Measurements from ENCODE around the gene LANCL1. TPM values are rescaled to one million over a fixed set of nuclear protein-coding genes. Genes with fewer than 3 reads are reported as not detected.
A peak's percentile ranks its signal among the peaks of the same experiment; 100 is the strongest.

The LANCL1 gene, protein sequence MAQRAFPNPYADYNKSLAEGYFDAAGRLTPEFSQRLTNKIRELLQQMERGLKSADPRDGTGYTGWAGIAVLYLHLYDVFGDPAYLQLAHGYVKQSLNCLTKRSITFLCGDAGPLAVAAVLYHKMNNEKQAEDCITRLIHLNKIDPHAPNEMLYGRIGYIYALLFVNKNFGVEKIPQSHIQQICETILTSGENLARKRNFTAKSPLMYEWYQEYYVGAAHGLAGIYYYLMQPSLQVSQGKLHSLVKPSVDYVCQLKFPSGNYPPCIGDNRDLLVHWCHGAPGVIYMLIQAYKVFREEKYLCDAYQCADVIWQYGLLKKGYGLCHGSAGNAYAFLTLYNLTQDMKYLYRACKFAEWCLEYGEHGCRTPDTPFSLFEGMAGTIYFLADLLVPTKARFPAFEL
- 59.6 TPM for polyA plus RNA-seq (ENCODE audit: insufficient read length)

DNA sequence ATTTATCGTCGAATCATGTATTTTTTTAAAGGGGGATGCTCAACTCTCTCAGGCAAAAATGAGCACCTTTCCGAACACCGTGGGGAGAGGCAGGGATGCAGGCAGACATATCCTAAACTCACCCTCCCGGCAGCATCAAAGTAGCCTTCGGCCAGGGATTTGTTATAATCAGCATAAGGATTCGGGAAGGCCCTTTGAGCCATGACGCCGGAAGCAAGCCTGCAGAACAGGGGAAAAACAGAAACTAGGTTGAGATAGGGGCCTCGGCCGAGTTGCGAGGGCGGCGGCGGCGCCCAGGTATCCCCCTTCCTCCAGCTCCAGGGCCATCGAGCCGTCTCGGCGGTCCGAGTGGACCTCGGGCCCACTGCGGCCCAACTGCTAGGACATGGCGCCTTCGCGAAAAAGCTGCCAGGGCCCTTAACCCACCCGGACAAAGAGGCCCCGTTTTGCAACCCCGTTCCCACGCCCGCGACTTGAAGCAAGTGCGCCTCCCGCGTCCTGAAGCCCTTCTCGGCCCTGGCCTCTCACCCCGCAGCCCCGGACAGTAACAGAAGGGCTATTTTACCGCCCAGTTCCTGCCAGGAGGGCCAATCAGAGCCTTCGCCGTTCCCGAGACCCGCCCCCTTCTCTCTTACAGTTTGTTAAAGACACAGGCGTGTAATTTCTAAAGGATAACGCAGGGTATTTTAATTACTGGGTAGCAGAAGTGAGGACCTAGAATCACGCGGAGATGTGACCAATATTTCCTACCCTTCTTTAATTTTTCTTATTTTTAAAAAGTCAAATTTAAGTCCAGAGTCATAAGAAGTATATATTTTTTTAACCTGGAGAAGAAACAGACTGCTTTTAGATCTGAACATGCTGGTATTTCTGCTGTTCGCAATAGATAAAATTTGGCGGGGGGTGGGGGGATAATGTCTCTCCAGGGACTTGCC is at the start of gene LANCL1:
Gene LANCL1 (minus strand): TSS at position 566 of the 935 bp plus-strand sequence. CDS start 363 bp downstream, at position 203.
- DNase-seq = peak; percentile 88

DNA sequence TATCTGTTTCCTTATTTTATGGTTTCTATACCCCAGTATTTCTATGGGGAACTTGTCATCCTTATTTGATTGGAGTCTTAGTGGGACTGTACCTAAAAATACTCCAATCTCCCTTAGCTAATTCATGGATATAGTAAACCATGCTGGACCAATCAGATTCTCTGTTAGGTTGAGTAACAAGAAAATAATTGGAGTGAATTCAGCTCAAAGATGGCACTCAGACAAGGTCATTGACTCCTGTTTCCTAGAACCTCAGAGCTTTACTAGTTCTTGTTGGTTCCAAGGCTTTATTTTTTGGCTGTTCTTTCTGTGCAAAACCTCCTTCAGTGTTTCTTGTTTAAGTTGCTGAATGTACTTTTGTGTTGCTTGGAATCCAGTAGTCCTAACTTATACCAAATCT is 48.0 kb upstream of the LANCL1 start:
- DNase-seq = no peak

DNA sequence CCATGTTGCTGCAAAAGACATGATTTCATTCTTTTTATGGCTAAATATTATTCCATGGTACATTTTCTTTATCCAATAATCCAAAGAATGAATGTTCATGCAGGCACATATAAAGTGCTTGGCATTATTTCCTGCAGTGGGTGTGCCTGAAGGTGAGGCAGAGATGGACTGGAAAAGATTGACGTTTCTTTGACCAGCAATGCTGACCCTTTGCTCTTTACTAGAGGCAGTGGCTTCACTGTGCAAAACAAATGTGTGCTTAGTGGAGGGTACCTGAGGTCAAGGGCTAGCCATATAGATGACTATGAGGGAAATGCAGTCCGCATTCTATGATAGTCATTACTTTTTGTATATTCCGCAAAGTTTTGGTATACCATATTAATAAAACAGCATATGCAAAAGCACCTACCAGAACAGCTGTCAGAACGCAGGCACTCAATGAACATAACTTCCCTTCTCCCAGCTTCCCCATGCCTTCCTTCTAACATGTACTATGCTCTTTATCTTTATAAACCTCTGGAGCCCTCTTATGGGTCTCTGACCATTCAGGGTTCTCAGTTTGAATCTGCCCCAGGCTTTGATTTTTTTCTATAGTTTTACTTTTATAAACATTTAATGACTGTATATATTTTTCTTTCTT is 47.2 kb upstream of the LANCL1 start:
- DNase-seq = no peak

DNA sequence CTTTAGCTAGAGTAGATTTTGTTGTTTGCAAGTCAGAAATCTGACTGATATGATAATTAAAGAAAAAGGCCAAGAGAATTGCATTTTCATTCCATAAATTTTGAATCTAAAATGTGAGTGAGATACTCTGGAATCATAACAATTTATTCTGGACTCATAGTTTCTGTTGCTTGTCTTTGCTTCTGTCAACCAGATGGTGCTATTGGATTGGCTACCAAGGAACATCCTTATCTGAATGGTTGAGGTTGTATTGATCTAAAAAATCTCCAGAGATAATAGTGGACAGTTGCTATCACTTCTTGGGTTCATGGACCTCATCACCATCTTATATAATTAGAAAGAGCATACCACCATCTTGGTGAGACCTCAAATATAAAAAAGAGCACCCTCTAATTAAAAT is 45.8 kb upstream of the LANCL1 start:
- DNase-seq = no peak

DNA sequence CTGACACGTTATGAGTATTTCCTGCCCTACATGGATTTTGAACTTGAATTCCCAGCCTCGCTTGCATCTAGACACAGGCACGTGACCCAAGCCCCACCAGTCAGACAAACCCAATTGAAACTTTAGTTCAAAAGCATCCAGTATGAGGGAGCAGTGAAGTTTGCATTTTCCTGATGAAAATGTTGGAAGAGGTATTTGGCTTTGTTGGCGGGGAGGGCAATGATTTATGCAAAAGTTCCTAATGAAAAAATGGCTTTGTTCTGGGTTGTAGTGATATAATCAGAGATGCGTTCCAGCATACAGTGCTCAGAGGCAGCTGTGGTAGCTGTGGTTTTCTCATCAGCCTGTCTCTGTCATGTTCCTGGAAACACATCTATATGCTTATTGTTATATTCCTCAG is 43.0 kb upstream of the LANCL1 start:
- DNase-seq = no peak

DNA sequence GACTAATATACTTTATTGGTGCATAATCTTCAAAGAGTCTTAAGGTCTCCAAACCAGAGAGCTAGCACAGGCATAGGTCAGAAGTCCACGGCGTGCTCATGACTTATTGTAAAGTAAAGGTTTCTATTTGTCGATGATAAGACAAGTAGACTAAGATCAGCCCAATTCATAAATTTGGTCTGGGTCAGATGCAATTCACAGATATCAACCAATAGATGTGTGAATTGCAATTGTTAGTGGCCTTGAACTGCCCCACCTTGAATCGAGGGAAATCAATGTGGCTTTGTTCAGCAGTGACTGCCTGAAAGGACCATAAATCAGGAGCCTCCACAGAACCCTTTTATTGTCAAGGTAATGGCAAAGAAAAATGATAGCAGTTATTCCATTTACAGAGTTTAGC is 40.7 kb upstream of the LANCL1 start:
- no peak for DNase-seq

DNA sequence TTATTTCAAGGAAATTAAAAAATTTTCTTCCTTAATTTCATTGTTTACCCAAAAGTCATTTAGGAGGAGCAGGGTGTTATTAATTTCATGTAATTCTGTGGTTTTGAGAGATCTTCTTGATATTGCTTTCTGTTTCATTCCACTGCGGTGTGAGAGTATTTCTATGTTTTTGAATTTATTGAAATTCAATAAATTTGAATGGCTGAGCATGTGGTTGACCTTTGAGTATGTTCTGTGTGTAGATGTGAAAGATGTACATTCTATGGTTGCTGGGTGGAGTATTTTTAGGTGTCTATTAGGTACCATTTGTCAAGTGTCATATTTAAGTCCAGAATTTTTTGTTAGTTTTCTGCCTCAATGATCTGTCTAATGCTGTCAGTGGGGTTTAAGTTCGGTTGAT is 39.4 kb upstream of the LANCL1 start:
- DNase-seq = no peak

DNA sequence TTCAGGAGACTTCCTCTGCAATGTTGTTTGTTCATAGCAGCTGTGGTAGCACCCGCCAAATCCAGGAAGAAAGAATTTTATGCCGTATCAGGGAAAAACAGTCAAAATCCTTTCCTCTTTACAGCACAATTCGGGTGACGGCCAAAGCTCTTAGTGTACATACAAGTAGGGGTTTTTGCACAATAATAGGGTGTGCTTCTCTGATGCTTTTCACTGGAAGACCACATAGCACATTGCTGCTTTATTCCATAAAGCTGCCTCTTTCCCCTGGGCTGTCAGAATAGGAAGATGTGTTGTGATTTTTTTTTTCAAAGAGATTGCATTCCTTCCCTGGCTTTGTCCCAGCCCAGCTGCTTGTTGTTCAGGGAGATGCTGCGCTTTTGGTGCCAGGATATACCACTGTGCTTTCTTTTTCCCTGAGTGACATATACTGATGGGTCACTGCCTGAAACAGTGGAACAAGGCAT is 27.2 kb upstream of the LANCL1 start:
- DNase-seq = peak; percentile 59

DNA sequence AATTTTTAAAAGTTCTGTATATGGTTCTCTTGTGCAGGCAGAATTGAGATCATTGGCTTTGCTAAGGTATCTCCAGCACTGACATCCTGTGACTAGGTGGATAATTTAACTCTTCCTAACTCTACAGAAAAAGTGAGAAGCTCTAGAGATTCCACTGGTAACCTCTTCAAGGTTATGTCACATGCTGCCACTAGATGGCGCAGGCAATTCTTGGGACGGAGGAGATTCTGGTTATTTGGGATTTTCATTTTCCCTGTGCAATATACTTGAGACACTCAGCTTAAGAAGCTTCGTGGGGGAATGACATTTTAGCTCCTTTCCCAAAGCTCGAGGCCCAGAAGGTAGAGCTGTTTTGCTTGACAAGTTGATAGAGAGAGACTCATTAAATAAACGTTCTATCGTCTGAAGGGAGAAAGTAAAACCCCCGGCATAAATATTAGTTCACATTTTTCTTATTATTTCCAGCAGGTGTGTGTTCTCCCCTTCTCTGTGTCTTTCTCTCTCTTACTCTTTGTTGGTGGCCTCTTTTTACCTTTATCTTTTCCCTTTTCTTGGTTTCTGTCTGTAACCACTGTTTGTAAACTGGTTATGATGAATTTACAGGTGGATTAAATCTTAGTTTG is 26.6 kb upstream of the LANCL1 start:
- DNase-seq = peak; percentile 57

DNA sequence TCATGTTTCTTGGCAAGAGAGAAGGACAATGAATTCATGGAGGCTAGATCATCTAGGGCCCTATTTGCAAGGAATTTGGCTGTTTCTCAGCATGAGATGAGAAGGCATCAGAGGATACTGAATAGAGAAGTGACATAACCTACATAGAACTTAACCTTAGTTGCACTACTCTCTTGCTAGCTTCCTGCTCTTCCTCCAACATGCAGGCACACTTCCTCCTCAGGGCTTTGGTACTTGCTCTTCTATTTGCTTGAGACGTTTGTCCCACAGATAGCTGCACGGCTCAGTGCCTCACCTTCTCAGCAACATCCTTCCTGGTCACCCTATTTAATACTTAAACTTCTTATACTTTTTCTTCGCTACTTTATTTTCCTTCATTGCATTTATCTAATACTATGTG is 20.0 kb upstream of the LANCL1 start:
- no peak for DNase-seq

DNA sequence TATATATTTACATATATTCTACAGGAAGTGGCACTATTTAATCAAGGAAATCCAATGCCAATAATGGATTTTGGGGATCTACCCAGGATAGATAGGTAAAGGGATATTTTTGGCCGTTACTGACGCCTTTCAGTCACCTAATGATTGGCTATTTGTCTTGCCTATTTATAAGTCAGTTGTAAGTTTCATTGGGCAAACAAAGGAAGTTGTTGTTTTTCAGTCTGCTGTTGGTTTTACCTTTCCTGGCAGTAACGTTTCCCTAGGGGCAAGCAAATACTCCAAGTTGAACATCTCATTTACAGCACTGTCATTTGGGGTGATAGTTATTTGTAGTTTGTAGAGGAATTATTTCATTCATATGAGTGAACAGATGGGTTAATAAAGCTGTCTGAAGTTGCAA is 17.0 kb upstream of the LANCL1 start:
- DNase-seq = no peak

DNA sequence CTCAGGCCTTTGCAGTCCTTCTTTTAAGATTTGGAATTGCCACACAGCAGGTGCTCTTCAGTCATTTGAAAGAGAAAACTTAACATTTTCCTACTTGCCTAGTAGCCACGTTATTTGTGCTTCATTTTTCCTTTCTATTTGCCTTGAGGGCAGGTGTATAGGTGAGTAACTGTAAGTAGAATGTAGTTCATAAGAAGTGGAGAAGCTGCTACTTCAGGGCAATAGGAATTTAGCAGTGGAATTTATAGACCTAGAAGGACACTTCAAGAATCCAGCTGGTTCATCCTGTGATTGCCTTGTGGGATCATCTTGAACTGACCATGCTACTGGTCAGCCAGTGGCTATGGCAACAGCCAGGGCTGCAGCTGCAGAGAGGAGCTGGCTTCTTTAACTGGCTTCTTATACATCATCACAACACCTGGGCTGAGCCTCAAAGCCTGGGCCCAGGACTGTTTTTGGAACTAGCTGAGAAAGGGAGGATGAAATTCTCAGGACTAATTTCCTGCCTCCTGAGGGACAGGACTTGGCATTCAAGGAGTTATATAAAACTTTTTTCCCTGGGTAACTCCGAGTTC is 5.1 kb upstream of the LANCL1 start:
- DNase-seq = peak; percentile 68

DNA sequence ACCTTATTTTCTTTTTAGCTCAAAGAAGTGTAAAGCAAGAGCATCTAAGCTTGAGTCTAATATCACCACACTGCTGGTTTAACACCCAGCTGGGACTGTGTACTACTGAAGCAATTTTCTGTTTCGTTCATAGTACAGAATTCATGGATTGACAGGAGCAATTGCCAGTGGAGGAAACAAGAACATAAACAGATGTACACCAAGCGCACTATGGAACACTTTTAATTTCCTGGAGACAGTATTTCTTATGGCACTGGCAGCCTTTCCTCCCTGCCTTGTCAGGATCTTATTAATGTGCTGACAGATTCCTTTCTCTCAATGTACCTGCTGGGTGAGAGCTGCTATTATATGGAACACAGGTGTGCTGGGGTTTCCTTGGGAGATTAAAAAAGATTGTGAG is 4.2 kb upstream of the LANCL1 start:
- no peak for DNase-seq

DNA sequence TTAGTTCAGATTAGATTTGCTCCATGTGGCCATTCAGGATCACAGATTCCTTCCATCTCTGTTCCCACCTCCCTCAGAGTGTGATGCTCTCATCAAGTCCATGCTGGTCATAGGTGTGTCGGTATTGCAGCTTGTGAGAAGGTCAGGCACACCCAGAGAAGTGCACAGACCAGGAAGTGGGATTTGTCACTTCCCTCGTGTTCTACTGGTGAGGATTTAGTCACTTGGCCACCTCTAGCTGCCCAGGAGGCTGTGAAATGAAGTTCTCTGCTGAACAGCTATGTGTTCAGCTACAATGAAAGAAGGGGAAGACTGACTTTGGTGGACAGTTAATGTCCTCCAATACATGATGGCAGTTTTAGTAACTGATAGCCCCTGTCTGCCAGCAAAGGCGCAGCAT is 3.5 kb upstream of the LANCL1 start:
- no peak for DNase-seq

DNA sequence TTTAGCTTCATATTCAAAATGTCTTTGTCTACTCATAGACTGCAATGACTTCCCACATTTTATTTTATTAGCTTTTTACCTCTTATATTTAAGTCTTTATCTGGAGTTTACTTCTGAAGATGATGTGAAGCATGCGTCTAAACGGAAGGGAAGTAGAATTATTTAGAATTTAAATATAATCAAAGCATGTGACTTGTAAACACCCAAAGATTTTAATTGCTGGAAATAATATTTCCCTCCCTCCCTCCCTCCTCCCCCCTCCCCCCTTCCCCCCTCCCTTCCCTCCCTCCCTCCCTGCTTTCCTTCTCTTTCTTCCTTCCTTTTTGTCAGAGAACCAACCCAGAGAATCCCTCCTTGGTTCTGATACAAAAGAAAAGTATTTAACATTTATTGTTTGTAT is 2.1 kb upstream of the LANCL1 start:
- DNase-seq = no peak

DNA sequence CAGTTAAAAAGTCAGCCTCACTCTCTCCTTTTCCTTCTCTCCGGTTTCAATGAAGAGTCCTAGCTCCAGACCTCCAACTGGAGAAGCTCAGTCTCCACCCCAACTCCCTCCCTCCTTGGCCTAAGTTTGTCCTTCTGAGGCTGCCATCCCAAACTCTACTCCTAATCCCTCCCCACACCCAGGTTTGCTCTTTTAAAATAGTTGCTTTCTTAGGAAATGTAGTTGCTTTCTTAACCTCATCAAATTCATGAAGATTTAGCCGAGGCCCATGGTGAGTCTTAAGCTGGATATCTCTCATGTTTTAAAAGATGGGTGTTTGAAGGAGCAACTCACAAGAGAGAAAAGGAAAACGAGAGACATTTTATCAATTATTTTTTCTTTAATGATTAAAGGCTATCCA is 937 bp upstream of the LANCL1 start:
- no peak for DNase-seq

DNA sequence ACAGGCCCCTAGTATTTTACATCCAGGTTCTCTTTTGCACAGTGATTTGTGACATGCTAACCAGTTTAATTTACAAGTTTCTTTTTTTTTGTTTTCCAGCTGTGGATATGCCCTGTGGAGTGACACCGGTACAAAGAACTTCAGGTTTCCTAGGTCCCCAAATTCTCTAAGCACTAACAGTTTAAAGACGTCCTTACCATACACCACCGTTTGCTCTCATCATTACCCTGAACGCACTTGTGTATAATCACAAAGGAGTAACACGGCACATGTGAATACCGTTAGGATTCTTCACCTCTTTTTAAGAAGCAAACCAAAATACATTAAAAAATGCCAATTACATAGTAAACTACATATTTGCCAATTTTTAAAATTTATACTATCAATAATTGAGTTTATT is 853 bp downstream of the LANCL1 start:
- DNase-seq = no peak

DNA sequence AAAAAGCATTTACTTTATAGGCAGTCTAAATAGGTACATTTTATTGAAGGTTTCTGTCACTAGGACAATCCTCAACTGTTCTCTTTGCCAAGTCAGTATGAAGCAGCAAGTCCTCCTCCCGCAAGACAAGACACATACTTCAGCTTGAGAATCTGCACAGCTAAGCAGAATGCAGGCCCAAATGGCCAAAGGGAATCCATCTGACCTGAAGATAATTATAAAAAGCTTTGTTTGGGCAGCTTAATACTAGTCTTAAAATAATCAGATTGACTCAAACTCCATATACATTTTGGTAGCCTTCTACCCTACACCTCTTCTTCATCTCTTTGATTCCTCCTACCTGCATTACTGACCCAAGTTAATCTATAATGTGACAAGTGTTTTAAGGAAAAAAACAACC is 1.8 kb downstream of the LANCL1 start:
- DNase-seq = no peak

DNA sequence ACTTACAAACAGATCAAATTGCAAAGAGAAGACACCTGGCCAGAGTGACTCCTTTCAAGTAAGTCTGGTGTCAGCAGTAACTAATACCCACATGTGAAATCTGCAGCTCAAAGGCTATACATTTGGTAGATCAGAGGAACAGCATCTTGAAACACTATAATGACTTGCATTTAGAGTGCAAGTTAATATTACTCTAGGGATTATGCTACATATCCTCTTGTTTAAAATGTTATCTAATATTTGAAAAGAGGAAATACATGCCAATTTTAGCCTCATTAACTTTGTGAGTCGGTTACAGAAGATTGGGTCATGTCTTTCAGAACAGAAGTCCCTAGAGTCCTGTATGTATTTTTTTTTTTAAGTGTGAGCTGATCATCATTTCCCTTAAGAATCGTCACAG is 15.2 kb downstream of the LANCL1 start:
- DNase-seq = no peak

DNA sequence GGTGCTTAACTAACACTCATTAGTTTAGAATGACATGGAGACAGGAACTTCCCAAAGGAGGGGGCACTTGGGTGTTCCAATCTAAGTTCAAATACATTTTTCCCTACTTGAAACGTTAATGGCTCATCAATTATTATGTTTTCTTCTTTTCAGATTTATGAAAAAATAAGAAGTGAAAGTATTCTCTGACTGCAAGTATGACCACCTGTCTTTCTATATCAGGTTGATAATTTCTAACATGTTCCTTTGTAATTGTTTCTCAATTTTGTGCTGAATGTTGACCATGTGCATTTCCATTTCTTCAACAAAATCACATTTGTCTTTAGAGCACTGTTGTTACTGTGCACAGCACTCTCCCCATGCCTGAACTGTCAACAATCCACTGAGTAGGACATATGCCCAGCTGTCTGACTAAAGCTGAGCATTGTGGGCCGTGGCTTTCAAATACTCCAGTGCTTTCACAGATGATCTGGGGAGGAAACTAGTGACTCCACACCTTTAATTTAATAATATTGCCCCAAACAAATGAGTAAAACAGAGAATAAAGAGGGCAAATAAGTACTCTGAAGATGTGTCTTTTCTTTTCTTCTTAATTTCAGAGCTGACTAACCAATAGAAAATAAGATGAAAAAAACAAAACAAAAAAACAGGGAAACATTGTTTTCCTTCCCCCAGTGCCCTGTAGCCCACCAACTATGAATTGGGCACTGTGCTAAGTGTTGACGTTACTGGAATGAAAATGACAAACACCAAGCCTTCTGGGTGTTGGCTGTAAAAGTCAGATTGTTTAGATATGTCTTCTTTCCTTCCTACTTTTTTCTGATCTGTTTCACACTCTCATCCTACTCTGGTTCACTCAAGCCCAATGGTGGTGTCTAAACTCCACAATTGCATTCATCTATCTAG is 16.0 kb downstream of the LANCL1 start:
- DNase-seq = no peak

DNA sequence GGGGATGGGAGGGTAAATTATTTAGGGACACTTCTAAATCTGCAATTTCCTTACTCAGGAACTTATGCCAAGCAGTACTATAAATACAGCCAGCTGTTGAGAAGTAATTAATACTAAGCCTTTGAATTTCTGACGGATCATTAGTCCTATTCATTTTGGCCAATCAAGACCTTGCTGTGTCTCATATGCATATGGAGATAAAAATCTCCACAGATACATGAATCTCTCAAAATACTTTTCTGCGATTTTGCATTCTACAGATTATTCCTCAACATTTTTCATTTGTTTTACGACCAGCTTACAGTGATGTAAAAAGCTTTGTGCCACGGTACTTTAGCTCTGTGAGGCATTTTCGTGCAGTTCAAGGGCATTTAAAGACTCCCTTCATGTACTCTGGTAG is 16.7 kb downstream of the LANCL1 start:
- no peak for DNase-seq

Measured in hindlimb muscle (tissue), 1 donor.